PC-9 (cell line): ENCODE data around the gene EIF2B5. TPM values are rescaled to one million over a fixed set of nuclear protein-coding genes. Genes with fewer than 3 reads are reported as not detected.

Experiments
- BruUV-seq: library from RNA; stranded (reverse); fragments of 400-500 nt; replicated peaks from 2 replicates; lab custom pipeline; 2021; lab: Mats Ljungman, UMichigan
- CTCF ChIA-PET: fragments of 300-600 bp; sonication (Branson Sonifier 250); formaldehyde crosslinking; loops from one replicate; lab custom pipeline; 2022; ENCODE audit warnings: antibody characterized with exemption; lab: Charles Lee
- POLR2A ChIA-PET: fragments of 300-600 bp; sonication (Branson Sonifier 250); formaldehyde crosslinking; loops from one replicate; lab custom pipeline; 2022; ENCODE audit warnings: antibody characterized with exemption; ENCODE audit not compliant: unreplicated experiment; lab: Charles Lee
- DNase-seq, 2 experiments: peaks; one replicate each; pipeline versions ENCODE4 v3.0.0 to v3.0.0-alpha.2; 2015 to 2022; ENCODE audit warnings: mixed read lengths in 1 of 2
- H2AFZ ChIP-seq: fragments of 200-600 bp; sonication (generic); 2 replicates; pipeline ENCODE4 v1.8.1; 2017; ENCODE audit warnings: antibody characterized with exemption
- H3F3A ChIP-seq: fragments of 200-600 bp; sonication (generic); 2 replicates; pipeline ENCODE4 v1.8.1; 2017; ENCODE audit warnings: antibody characterized with exemption, mild to moderate bottlenecking, low read depth; ENCODE audit not compliant: insufficient read depth
- H3K27ac ChIP-seq: fragments of 200-600 bp; sonication (generic); 2 replicates; pipeline ENCODE4 v1.6.1; 2016; ENCODE audit warnings: mixed run types
- H3K27me3 ChIP-seq: fragments of 200-600 bp; sonication (generic); 2 replicates; pipeline ENCODE4 v1.6.1; 2016; ENCODE audit warnings: low read depth, mixed run types; ENCODE audit not compliant: insufficient read depth
- H3K36me3 ChIP-seq: fragments of 200-600 bp; sonication (generic); 2 replicates; pipeline ENCODE4 v1.6.1; 2016; ENCODE audit warnings: low read depth, mixed run types
- H3K4me1 ChIP-seq: fragments of 200-600 bp; sonication (generic); replicated peaks from 2 replicates; pipeline ENCODE4 v1.6.1; 2016; ENCODE audit warnings: mixed run types; ENCODE audit not compliant: insufficient read depth
- H3K4me2 ChIP-seq: fragments of 200-600 bp; sonication (generic); 2 replicates; pipeline ENCODE4 v1.6.1; 2017; ENCODE audit warnings: mixed run types
- H3K4me3 ChIP-seq: fragments of 200-600 bp; sonication (generic); 2 replicates; pipeline ENCODE4 v1.6.1; 2016; ENCODE audit warnings: mixed run types
- H3K79me2 ChIP-seq: fragments of 200-600 bp; sonication (generic); 2 replicates; pipeline ENCODE4 v1.6.1; 2017; ENCODE audit warnings: low read depth, mixed run types
- H3K9me2 ChIP-seq: fragments of 200-600 bp; sonication (generic); 2 replicates; pipeline ENCODE4 v1.8.1; 2017; ENCODE audit warnings: mild to moderate bottlenecking; ENCODE audit not compliant: insufficient read depth
- H3K9me3 ChIP-seq: fragments of 200-600 bp; sonication (generic); 2 replicates; pipeline ENCODE4 v1.8.1; 2016; ENCODE audit warnings: low read depth; ENCODE audit not compliant: insufficient read depth
- H4K20me1 ChIP-seq: fragments of 200-600 bp; sonication (generic); 2 replicates; pipeline ENCODE4 v1.8.1; 2017; ENCODE audit not compliant: insufficient read depth
- CTCF ChIP-seq: fragments of 200-600 bp; sonication (generic); conservative IDR thresholded peaks from 2 replicates; pipeline ENCODE4 v1.6.1; 2017; ENCODE audit warnings: mixed run types, antibody characterized with exemption, mild to moderate bottlenecking, moderate library complexity
- EZH2 ChIP-seq: fragments of 200-600 bp; sonication (generic); IDR thresholded peaks from 2 replicates; pipeline ENCODE4 v1.8.0; 2017; ENCODE audit warnings: antibody characterized with exemption, low read depth
- intact Hi-C: fragments of 100-400 bp; cut with micrococcal nuclease; formaldehyde crosslinking; loops from one replicate; pipeline ENCODE4 v1.10.0; 2022; ENCODE audit not compliant: unreplicated experiment
- total RNA-seq: library from RNA; stranded (reverse); gene quantifications from 2 replicates; pipeline ENCODE4 v1.2.3, GENCODE V29; 2021

EIF2B5 gene
- total RNA-seq, 1 experiment from 2014 or later, result 54.1 TPM

- peak in 1 of 2 experiments; percentile 60 for DNase-seq
- Histone ChIP-seq H4K20me1 (peaks cover 18% of the 10 kb centered on the region), H3K36me3 (peaks cover 53% of the 10 kb centered on the region), H2AFZ (peak within 1 kb of the TSS; percentile 94), H3K9me3 (no peaks in the 10 kb centered on the region), H3K4me3 (peak within 1 kb of the TSS; percentile 78), H3K27ac (peak within 1 kb of the TSS; percentile 74), H3K4me1 (peaks cover 17% of the 10 kb centered on the region), H3K79me2 (peaks cover 36% of the 10 kb centered on the region), H3K9me2 (no peaks in the 10 kb centered on the region), H3F3A (peaks cover 24% of the 10 kb centered on the region), H3K27me3 (no peaks in the 10 kb centered on the region), H3K4me2 (peak within 1 kb of the TSS; percentile 96)
- BruUV-seq, result no TSS peak
- ChIA-PET POLR2A (interaction anchor here (0.6 to 1.0 kb wide), 6 partner anchors 10 to 792 kb away, joined by 3 to 9 read pairs (median 4); no protein-coding TSS in a partner anchor), CTCF (interaction anchor here (0.6 to 1.9 kb wide), 6 partner anchors 10 to 302 kb away, joined by 3 to 8 read pairs (median 4); partner anchors contain the start of genes AP2M1 and PARL)
- TF ChIP-seq CTCF, result no peak
- no peak for TF ChIP-seq EZH2
- intact Hi-C loops, result loop anchor here (2.0 kb wide), 2 partner anchors 54 to 292 kb away; no protein-coding TSS in a partner anchor
Observed at GRCh38 chr3:184186184-184186901, 51.2 kb downstream of the EIF2B5 start, which contains the start of gene ABCF3. Gene ABCF3, plus strand, starts transcription at chr3:184186199. Its CDS starts 9 bp downstream, at chr3:184186208.

- TSS peak; percentile 30 for BruUV-seq
- no peak for TF ChIP-seq EZH2
- no peak for TF ChIP-seq CTCF
- Histone ChIP-seq H3K36me3 (peaks cover 49% of the 10 kb centered on the region), H2AFZ (peak overlapping the region; percentile 93), H3K9me2 (no peaks in the 10 kb centered on the region), H3K9me3 (no peaks in the 10 kb centered on the region), H3K4me3 (peak overlapping the region; percentile 78), H3K27ac (peak overlapping the region; percentile 40; the same call in 1 of the 2 replicates), H3K4me2 (peak overlapping the region; percentile 96), H3K4me1 (peaks cover 17% of the 10 kb centered on the region), H4K20me1 (peaks cover 18% of the 10 kb centered on the region), H3F3A (peaks cover 24% of the 10 kb centered on the region), H3K79me2 (peaks cover 36% of the 10 kb centered on the region), H3K27me3 (no peaks in the 10 kb centered on the region)
- intact Hi-C loops, result loop anchor here (2.0 kb wide), 2 partner anchors 54 to 292 kb away; no protein-coding TSS in a partner anchor
- POLR2A ChIA-PET, result no interaction called here
- DNase-seq, result no peak
- CTCF ChIA-PET, result interaction anchor here (0.6 to 1.9 kb wide), 3 partner anchors 24 to 302 kb away, joined by 5 to 8 read pairs (median 5); partner anchors contain the start of gene PARL
Observed at GRCh38 chr3:184186902-184187207, 51.7 kb downstream of the EIF2B5 start.

GRCh38 chr3:184188080-184188479 lies 52.9 kb downstream of the EIF2B5 start:
- H3F3A ChIP-seq, result peaks cover 23% of the 10 kb centered on the region
- TF ChIP-seq CTCF (no peak), EZH2 (no peak)
- no peaks in the 10 kb centered on the region for H3K27me3 ChIP-seq
- peaks cover 17% of the 10 kb centered on the region for H3K4me1 ChIP-seq
- H3K4me3 ChIP-seq, result no peak overlapping the region
- peaks cover 48% of the 10 kb centered on the region for H3K36me3 ChIP-seq
- POLR2A ChIA-PET, result interaction anchor here (0.6 kb wide), 1 partner anchor 280 kb away, joined by 3 read pairs; no protein-coding TSS in a partner anchor
- no peak for DNase-seq
- peaks cover 36% of the 10 kb centered on the region for H3K79me2 ChIP-seq
- no peaks in the 10 kb centered on the region for H3K9me3 ChIP-seq
- intact Hi-C loops, result no loop called here
- no peak overlapping the region for H2AFZ ChIP-seq
- H4K20me1 ChIP-seq, result peaks cover 18% of the 10 kb centered on the region
- CTCF ChIA-PET, result no interaction called here
- BruUV-seq, result no TSS peak
- H3K4me2 ChIP-seq, result no peak overlapping the region; the same call in 1 of the 2 replicates
- no peak overlapping the region for H3K27ac ChIP-seq
- no peaks in the 10 kb centered on the region for H3K9me2 ChIP-seq
